Activated CD8-positive, alpha-beta memory T cell treated with anti-CD3 and anti-CD28 coated beads, Interleukin-2, amount 10 ng/mL, durations not matched to agents 7 days and 5 days (primary cell): Measurements from ENCODE around the gene PLEKHM2. TPM values are rescaled to one million over a fixed set of nuclear protein-coding genes. Genes with fewer than 3 reads are reported as not detected.

ENCODE experiments used
- ATAC-seq: fragments of 150-1000 bp; cut with Tn5 transposase; one replicate; pipeline ENCODE4 v1.10.0; 2021; ENCODE audit warnings: moderate library complexity
- CTCF ChIA-PET: fragments of 350-600 bp; sonication (Branson Sonifier 250); formaldehyde crosslinking; loops from one replicate; lab custom pipeline; 2021; ENCODE audit warnings: antibody characterized with exemption; lab: Charles Lee
- DNase-seq: peaks from one replicate; pipeline ENCODE4 v3.0.0-alpha.2; 2020
- H3K27ac Mint-ChIP-seq: one replicate; pipeline ENCODE4 v1.8.0; 2021; ENCODE audit warnings: mild to moderate bottlenecking, mixed read lengths
- H3K27me3 Mint-ChIP-seq: one replicate; pipeline ENCODE4 v1.8.0; 2021; ENCODE audit warnings: mixed read lengths
- H3K36me3 Mint-ChIP-seq: one replicate; pipeline ENCODE4 v1.8.0; 2021; ENCODE audit warnings: mild to moderate bottlenecking, mixed read lengths
- H3K4me1 Mint-ChIP-seq: one replicate; pipeline ENCODE4 v1.8.0; 2021; ENCODE audit warnings: mixed read lengths
- H3K4me3 Mint-ChIP-seq: one replicate; pipeline ENCODE4 v1.8.0; 2021; ENCODE audit warnings: mild to moderate bottlenecking, moderate library complexity, mixed read lengths
- H3K9me3 Mint-ChIP-seq: one replicate; pipeline ENCODE4 v1.8.0; 2022; ENCODE audit warnings: low read depth, mixed read lengths
- total RNA-seq, 2 experiments: library from RNA; stranded (reverse); gene quantifications; one replicate each; pipeline ENCODE4 v1.2.3, GENCODE V29; 2021

PLEKHM2 gene
- total RNA-seq, 2 experiments from 2014 or later: 55.7 to 63.2 TPM

DNA sequence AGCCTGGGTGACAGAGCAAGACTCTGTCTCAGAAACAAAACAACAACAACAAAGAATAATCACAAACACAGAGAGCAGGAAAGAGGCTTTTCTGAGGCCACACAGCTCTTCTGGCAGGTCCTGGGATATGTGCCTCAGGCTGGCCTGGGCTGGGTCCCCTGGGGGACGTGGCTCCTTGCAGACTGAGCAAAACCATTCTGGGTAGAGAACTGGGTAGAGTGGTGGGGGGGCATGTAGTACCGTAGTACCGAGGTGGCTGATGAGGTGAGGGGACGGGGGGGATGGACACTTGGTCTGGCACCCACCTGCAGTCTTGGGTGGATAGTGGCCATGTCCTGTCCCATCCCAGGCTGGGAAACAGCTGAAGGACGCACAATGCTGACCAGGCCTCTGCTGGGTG lies 64.1 kb downstream of the PLEKHM2 start:
- CTCF ChIA-PET: no interaction called here
- Mint-ChIP-seq H3K4me1 (no peaks in the 10 kb centered on the region), H3K27me3 (no peaks in the 10 kb centered on the region), H3K9me3 (no peaks in the 10 kb centered on the region), H3K4me3 (no peak overlapping the region), H3K36me3 (no peaks in the 10 kb centered on the region), H3K27ac (no peak overlapping the region)
- DNase-seq: no peak
- ATAC-seq: no peak

DNA sequence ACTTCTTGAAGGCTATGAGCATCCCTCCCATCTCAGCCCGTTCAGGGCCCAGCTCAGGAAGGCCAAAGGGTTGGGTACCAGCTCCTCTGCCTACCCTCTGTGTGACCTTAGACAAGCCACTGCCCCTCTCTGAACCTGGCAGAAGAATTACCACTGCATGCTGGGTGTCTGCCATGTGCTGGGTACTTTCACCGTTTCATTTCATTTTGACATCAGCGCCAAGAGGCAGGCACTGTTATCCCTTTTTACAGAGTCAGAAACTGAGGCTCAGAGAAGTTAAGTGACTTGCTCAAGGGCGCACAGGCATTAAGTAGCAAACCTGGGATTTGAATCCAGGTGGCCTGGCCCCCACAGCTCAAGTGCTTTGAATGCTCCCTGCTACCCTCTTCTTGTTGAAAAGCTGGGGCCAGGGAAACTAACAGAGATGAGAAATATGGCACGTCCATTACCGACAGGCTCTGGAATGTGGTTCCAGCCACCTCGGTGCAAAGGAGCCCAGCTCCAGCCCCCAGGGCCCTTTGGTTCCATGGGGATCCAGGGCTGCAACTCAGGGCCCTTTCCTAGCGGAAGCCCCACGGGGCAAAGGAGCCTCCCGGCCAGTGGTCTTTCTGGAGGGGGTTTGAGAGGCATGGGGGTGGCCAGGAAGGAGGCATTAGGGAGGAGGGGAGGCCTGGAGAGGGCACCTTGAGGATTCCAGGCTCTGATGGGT lies 64.7 kb downstream of the PLEKHM2 start:
- Mint-ChIP-seq H3K9me3 (no peaks in the 10 kb centered on the region), H3K4me3 (no peak overlapping the region), H3K4me1 (no peaks in the 10 kb centered on the region), H3K36me3 (no peaks in the 10 kb centered on the region), H3K27ac (no peak overlapping the region), H3K27me3 (no peaks in the 10 kb centered on the region)
- CTCF ChIA-PET: no interaction called here
- ATAC-seq (no peak), DNase-seq (no peak)

DNA sequence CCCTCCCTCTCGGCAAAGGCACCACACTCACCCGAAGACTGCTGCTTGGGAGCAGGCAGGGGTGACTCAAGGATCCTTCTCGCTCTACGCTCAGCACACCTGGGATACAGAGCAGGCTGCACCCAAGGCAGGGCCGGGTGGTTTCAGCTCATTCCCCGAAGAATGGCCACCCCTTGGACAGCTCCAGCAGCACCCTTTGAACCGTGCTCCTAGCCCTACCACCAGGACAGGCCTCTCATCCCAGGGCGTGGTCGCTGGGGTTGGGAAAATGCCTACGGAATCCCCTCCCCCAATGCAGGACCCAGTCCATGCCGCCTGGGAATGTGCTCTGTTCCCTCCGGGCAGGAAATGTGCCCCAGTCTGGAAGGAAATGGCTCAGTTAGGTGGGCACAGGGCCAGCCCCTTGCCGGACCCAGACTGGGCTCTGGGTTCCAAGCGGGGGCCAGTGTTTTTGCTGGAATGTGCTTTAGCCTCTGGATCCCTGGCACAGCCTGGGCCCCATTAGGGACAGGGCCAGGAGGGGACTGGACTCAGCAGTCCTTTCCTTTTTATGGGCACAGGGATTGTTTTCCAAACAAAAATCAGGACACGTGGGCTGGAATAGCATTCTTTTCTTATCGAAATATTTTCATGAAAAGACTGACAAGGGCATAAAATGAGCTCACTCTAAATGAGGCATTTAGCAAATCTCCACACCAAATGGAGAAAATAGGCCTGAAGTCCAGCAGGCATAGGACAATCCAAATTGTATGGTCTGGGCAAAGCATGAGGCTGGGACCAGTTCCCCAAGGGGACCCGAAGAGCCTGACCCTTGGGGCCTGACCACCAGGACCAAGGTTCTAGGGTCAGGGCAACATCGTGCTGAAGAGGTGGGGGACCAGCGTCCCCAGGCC lies 65.5 kb downstream of the PLEKHM2 start:
- H3K27ac Mint-ChIP-seq: no peak overlapping the region
- CTCF ChIA-PET: interaction anchor here (0.9 kb wide), 1 partner anchor 8 kb away, joined by 3 read pairs; no protein-coding TSS in a partner anchor

DNA sequence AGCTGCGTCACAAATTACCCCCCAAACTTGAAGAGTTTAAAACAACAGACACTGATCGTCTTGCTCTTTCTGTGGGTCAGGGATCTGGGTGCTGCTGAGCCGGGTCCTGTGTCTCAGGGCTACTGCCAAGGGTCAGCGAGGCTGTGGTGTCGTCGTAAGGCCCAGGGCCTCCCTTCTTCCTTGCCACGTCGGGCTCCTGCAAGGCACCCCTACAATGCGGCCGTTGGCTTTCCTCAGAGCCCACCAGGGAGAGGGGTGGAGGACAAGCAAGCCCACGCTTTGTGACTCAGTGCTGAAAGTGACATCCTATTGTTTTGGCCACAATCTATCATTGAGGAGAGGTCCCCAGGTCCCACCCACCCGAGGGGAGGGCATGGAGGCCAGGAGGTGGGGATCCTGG lies 66.8 kb downstream of the PLEKHM2 start:
- Mint-ChIP-seq H3K27me3 (peaks cover 8% of the 10 kb centered on the region), H3K27ac (no peak overlapping the region), H3K4me1 (no peaks in the 10 kb centered on the region), H3K9me3 (no peaks in the 10 kb centered on the region), H3K4me3 (no peak overlapping the region), H3K36me3 (no peaks in the 10 kb centered on the region)
- no peak for DNase-seq
- CTCF ChIA-PET: no interaction called here
- no peak for ATAC-seq

More for the DNA sequence above, 65.5 kb downstream of the PLEKHM2 start:
- no peaks in the 10 kb centered on the region for H3K9me3 Mint-ChIP-seq
- no peaks in the 10 kb centered on the region for H3K4me1 Mint-ChIP-seq
- H3K27me3 Mint-ChIP-seq: no peaks in the 10 kb centered on the region
- no peaks in the 10 kb centered on the region for H3K36me3 Mint-ChIP-seq
- ATAC-seq: no peak
- no peak overlapping the region for H3K4me3 Mint-ChIP-seq
- DNase-seq: no peak

DNA sequence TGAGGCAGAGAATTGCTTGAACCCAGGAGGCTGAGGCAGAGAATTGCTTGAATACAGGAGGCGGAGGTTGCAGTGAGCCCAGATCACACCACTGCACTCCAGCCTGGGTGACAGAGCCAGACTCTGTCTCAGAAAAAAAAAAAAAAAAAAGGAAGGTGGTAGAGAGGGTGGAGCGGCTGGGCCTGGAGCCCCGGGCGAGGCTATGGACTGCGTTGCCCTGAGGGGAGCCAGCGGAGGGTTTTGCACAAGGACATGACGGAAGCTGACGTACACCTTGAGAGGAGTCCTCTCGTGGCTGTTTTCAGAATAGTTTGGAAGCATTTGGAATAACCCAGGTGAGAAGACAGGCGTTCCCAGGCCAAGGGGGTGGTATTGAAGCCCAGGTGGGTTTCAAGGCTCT lies 67.6 kb downstream of the PLEKHM2 start:
- no peaks in the 10 kb centered on the region for H3K9me3 Mint-ChIP-seq
- H3K27me3 Mint-ChIP-seq: peaks cover 16% of the 10 kb centered on the region
- ATAC-seq (no peak), DNase-seq (no peak)
- H3K4me1 Mint-ChIP-seq: peaks cover 5% of the 10 kb centered on the region
- H3K36me3 Mint-ChIP-seq: no peaks in the 10 kb centered on the region
- no peak overlapping the region for H3K27ac Mint-ChIP-seq
- no peak overlapping the region for H3K4me3 Mint-ChIP-seq
- CTCF ChIA-PET: no interaction called here

DNA sequence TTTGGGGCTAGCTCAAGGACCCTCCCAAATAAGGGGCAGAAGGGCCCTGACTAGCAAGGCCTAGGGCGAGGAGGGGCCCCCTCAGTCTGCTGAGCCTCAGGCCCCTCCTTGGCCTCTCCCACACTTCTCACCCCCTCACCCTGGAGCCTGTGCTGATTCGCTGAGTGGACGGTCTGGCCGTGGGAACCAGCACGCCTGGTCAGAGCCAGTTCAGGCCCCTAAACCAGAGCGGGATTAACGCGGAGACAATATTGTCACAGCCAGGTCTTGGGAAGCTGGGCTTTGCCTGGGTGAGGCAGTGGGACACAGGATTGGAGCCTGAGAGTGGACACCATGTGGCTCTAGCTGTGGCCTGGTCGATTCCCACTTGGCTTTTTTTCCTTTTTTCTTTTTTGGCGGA lies 69.7 kb downstream of the PLEKHM2 start:
- Mint-ChIP-seq H3K4me3 (no peak overlapping the region), H3K4me1 (peaks cover 8% of the 10 kb centered on the region), H3K36me3 (no peaks in the 10 kb centered on the region), H3K9me3 (no peaks in the 10 kb centered on the region), H3K27me3 (peaks cover 31% of the 10 kb centered on the region), H3K27ac (no peak overlapping the region)
- ATAC-seq: no peak
- CTCF ChIA-PET: no interaction called here
- no peak for DNase-seq

DNA sequence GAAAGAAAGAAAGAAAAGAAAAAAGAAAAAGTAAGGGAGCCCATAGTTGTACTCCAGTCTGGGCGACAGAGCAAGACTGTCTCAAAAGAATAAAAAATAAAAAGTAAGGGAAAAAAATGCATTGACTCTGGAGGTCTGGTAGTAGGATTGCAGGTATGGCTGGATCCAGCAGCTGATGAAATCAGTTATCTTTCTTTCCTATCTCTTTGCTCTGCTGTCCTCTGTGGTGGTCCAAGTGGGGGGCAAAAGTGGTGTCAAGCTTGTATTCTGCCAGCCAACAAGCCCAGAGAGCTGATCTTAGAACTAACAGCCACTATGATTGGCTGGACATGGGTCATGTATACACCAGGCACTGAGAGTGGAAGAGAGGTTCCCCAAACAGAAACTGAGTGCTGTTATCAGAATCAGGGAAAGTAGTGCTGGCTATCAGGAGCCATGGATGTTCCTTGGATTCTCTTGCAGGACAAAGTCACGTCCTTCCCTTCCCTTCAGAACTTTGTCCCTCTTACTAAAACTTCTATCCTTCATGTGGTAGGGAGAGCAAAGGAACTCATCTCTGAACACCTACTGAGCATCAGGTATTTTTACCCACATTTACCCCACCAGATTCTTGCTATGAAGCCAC lies 71.0 kb downstream of the PLEKHM2 start:
- Mint-ChIP-seq H3K36me3 (no peaks in the 10 kb centered on the region), H3K27me3 (peaks cover 40% of the 10 kb centered on the region), H3K4me3 (no peak overlapping the region), H3K4me1 (peaks cover 8% of the 10 kb centered on the region), H3K9me3 (no peaks in the 10 kb centered on the region), H3K27ac (no peak overlapping the region)
- CTCF ChIA-PET: no interaction called here
- no peak for DNase-seq
- no peak for ATAC-seq

DNA sequence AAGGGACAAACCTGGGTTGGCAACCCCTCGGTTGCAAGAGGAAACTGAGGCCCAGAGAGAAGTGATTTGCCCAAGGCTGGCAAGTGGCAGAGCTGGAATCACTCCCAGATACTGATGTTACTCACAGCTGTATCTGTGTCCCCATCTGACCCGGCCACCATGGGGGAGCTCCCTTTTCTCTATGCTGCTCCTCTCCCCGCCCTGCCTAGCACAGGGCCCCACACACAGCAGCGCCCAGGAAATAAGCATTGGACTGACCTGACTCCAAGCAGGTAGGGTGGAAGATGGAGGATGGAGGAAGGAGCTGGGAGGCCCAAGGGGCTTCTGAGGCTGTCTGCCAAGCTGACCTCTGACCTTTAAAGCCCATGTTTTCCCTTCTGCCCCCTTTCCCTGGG lies 71.5 kb downstream of the PLEKHM2 start:
- Mint-ChIP-seq H3K36me3 (no peaks in the 10 kb centered on the region), H3K4me1 (peaks cover 8% of the 10 kb centered on the region), H3K27ac (no peak overlapping the region), H3K9me3 (no peaks in the 10 kb centered on the region), H3K27me3 (peaks cover 45% of the 10 kb centered on the region), H3K4me3 (no peak overlapping the region)
- CTCF ChIA-PET: interaction anchor here (1.3 kb wide), 1 partner anchor 14 kb away, joined by 6 read pairs; the partner anchor contains the start of gene TMEM82
- DNase-seq (no peak), ATAC-seq (no peak)

DNA sequence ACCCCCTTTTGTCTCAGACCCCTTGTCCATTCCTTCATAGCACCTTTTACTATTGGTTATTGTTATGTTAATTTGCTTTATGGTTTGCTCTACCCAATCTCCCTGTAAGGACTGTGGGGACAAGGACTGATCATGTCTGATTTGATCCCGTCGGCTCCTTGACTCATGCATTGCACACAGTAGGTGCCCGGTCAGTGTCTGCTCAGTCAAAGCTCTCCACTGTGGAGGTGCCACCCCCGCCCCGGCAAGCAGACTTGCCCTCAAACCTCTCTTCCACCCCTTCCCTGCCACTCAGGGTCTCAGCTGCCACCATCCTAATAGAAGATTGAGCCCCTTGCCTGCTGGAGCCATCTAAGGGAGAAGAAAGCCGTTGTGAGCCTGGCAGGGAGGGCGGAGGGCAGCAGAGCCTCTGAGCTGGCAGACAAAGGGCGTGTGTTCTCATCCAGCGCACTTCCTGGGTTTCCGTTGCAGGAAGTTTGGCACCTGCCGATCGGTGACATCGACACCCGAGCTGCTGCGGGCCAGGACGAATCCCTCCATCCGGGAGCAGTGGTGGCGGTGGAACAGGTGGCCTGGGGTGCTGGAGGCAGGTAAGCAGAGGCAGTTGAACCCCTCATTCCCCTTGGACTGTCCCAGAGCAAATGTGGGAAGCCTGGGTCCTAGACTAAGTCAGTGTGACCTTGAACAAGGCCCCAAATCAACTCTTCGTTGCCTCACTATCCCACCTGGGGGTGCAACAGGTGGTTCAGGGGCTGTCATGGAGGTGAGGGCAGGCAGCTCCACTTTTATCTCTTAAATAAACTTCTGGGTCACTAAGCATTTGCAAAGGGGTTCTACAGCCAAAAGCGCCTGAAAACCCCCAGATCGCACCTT lies 72.3 kb downstream of the PLEKHM2 start:
- DNase-seq: no peak
- H3K4me3 Mint-ChIP-seq: no peak overlapping the region
- peaks cover 52% of the 10 kb centered on the region for H3K27me3 Mint-ChIP-seq
- peaks cover 8% of the 10 kb centered on the region for H3K4me1 Mint-ChIP-seq
- no peaks in the 10 kb centered on the region for H3K36me3 Mint-ChIP-seq
- ATAC-seq: no peak
- CTCF ChIA-PET: interaction anchor here (1.3 kb wide), 1 partner anchor 14 kb away, joined by 6 read pairs; the partner anchor contains the start of gene TMEM82
- no peak overlapping the region for H3K27ac Mint-ChIP-seq
- no peaks in the 10 kb centered on the region for H3K9me3 Mint-ChIP-seq

DNA sequence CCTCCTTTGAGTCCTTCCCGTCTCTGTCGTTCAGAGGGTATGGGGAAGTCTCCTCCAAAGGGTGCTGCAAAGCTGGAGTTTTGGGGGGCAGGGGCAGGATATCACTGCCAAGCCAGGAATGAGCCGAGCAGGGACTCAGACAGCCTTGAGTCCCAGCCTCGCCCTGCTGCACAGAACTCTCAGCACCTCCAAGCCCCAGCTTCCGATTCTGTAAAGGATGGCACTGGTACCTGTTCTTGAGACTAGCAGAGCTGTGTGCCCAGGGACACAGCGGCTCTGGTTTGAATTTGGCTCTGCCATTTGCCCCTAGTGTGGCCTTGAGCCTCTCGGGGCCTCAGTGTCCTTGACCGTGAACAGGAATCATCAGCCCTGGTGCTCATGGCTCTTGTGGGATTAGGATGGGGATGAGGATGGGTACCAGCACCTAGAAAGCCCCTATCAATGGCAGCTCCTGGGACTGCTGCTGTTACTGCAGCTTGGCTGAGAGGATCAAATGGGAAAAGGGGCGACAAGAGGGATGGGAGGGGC lies 73.0 kb downstream of the PLEKHM2 start:
- ATAC-seq: no peak
- Mint-ChIP-seq H3K9me3 (no peaks in the 10 kb centered on the region), H3K27me3 (peaks cover 57% of the 10 kb centered on the region), H3K4me3 (no peak overlapping the region), H3K4me1 (peaks cover 8% of the 10 kb centered on the region), H3K27ac (no peak overlapping the region), H3K36me3 (no peaks in the 10 kb centered on the region)
- CTCF ChIA-PET: interaction anchor here (1.3 kb wide), 1 partner anchor 15 kb away, joined by 6 read pairs; the partner anchor contains the start of gene TMEM82
- no peak for DNase-seq

DNA sequence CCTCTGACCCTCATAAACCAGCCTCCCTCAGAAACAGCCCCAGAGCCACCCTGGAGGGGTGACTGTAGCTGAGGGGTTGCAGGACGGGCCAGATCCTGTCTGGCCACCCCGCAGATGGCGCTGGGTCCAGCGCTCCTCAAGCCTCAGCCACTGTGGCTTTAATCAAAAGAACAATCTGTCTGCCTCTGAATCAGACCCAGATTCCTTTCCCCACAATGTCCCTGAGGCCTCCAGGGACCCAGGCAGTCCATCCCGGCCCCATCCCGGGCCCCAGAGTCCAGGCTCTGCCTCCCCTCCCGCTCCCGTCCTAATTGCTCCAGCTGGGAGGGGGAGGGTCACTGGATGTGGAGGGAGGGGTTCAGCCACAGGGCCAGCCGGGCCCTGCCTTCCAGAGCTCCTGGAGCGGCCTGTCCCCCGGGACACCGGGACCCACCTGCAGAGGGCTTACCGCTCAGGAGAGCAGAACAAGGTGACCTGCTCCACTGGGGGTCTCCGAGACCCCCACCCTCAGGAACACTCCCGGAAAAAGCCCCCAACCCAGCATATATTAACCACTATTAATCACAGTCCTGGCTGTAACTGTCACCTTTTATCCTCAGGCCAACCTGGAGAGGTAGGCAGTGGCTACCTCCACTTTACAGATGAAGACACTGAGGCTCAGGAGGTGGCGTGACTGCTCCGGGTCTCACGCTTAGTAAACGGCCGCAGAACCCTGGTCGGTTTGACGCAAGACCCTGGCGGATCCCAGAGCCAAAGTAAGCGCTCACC lies 73.6 kb downstream of the PLEKHM2 start:
- H3K4me1 Mint-ChIP-seq: peaks cover 8% of the 10 kb centered on the region
- H3K4me3 Mint-ChIP-seq: no peak overlapping the region
- ATAC-seq (no peak), DNase-seq (no peak)
- CTCF ChIA-PET: no interaction called here
- H3K36me3 Mint-ChIP-seq: no peaks in the 10 kb centered on the region
- no peaks in the 10 kb centered on the region for H3K9me3 Mint-ChIP-seq
- no peak overlapping the region for H3K27ac Mint-ChIP-seq
- H3K27me3 Mint-ChIP-seq: peaks cover 57% of the 10 kb centered on the region

DNA sequence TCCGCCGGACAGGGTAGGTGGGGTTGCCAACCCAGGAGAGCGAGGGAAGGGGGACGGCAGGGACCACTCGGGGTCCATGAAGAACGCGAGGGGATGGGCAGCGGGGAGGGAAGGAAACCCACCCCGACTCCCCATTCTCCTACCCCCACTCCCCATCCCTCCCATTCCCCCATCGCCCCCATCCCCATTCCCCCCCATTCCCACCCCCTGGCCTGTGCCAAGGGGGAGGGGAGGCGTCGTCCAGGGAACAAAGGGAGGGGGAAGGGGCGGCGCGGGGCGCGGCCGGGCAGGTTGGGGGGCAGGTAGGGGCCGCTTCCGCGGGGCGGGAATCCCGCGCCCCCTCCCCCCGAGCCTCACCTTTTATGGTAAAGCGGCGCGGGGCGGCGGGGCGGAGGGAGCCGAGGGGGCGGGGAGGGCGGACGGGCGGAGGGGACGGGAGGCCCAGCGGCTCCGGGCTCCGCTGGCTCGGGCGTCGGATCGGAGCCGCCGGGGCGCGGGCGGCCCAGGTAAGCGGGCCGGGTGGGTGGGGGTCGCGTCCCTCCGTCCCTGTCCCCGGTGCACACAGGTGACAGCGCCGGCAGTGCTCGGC lies 74.3 kb downstream of the PLEKHM2 start, which contains the start of gene FBLIM1:
Gene FBLIM1 (plus strand): TSS at position 453 of the 589 bp plus-strand sequence. CDS start 6,189 bp downstream, outside the sequence.
- ATAC-seq (peak; percentile 11), DNase-seq (no peak)
- H3K36me3 Mint-ChIP-seq: no peaks in the 10 kb centered on the region
- peaks cover 57% of the 10 kb centered on the region for H3K27me3 Mint-ChIP-seq
- no peak within 1 kb of the TSS for H3K27ac Mint-ChIP-seq
- H3K4me3 Mint-ChIP-seq: no peak within 1 kb of the TSS
- peaks cover 8% of the 10 kb centered on the region for H3K4me1 Mint-ChIP-seq
- CTCF ChIA-PET: no interaction called here
- H3K9me3 Mint-ChIP-seq: no peaks in the 10 kb centered on the region
